ENCODE results near the gene SLIT3. TPM values are rescaled to one million over a fixed set of nuclear protein-coding genes. Genes with fewer than 3 reads are reported as not detected.

Gene SLIT3
- total RNA-seq, 2 experiments from 2014 or later: 0.30 to 0.43 TPM

DNA sequence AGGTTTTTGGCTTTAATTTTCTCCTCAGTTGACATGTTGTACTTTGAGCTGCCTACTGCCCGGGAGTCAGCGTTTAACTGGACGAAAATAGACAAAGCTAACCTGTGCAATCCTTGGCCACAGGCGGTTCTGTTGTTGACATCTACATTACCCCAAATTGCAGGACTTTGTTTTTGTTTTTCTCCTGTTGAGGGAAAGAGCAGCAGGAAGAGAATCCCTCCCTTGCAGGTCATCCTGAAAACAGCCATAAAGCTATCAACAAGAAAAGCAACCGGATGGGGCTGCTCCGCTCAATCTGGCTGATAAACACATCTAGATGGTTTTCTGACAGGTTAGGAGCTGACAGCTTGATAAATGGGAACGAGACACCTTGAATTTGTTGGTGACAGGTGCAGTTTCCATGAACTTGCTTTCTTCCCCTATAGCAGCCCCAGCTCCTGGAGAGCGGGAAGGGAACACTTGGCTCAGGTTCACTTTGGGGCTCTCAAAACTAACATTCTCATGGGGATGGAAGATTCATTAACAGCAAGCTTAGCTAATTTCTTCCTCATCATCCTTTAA, 331.5 kb downstream of the SLIT3 start:
- H3K27ac Mint-ChIP-seq: no peak overlapping the region
- intact Hi-C loops (cut with micrococcal nuclease): no loop called here
- CTCF ChIA-PET: interaction anchor here (1.2 kb wide), 1 partner anchor 18 kb away, joined by 5 read pairs; no protein-coding TSS in a partner anchor
- H3K4me1 Mint-ChIP-seq (ENCODE audit: low read depth): no peaks in the 10 kb centered on the region
- no peak for DNase-seq
- no peaks in the 10 kb centered on the region for H3K36me3 Mint-ChIP-seq (ENCODE audit: low read depth)
- no peak overlapping the region for H3K4me3 Mint-ChIP-seq
- no peaks in the 10 kb centered on the region for H3K9me3 Mint-ChIP-seq
- H3K27me3 Mint-ChIP-seq (ENCODE audit: low read depth): peaks cover 21% of the 10 kb centered on the region

DNA sequence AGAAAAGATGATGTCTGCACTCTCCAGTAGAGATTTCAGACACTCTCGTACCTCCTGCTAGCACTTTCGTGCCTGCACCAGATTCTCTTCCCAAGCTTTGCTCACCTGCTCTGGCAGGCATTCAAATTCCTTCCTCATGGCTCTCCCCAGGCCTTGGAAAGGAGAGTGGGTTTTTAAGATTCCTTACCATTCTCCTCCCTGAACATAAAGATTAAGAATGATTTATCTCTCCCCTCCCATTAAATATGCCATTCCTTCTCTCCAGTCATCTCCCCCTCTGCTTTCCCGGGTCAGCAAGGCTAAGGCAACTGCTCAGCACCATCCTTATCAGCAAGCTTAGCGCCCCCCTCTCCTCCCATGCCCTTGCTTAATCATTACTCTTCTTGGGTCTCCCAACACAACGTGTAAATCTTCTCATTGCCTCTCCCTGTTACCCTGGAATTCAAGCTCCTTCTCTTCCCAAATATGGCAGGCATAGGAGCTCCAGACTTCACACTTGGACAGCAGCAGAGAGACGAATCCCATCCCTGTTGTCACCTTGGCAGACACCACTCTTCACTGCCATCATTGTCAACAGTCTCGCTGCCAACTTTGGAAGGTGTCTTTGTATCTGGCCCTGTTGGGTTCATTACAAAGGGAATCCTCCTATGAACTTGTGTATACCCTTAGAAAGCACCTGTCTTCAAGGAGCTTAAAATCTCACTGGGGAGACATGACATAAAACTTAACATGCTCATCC, 332.9 kb downstream of the SLIT3 start:
- H3K36me3 Mint-ChIP-seq (ENCODE audit: low read depth): no peaks in the 10 kb centered on the region
- no peak overlapping the region for H3K4me3 Mint-ChIP-seq
- no peak overlapping the region for H3K27ac Mint-ChIP-seq
- H3K4me1 Mint-ChIP-seq (ENCODE audit: low read depth): no peaks in the 10 kb centered on the region
- H3K27me3 Mint-ChIP-seq (ENCODE audit: low read depth): peaks cover 13% of the 10 kb centered on the region
- CTCF ChIA-PET: no interaction called here
- intact Hi-C loops (cut with micrococcal nuclease): no loop called here
- no peaks in the 10 kb centered on the region for H3K9me3 Mint-ChIP-seq
- no peak for DNase-seq

DNA sequence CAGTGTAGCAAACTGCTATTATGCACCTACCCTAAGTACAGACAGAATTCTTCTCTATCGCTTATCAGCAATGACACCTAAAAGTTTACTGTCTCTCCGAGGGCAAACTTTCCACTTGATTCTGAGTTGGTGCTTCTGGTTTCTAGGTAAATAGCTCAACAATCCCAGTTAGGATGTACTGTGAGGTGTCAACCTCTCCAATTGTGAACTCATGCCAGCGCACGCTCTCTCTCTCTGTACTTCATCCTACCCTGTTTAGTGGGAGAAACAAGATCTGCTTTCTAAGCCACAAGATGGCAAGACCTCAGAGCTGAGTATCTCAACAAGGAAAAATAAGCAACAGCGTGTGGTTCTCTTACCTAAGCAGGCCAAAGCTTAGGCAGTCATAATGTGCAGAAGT, 335.3 kb downstream of the SLIT3 start:
- Mint-ChIP-seq H3K9me3 (no peaks in the 10 kb centered on the region), H3K27me3 (ENCODE audit: low read depth) (peaks cover 4% of the 10 kb centered on the region), H3K36me3 (ENCODE audit: low read depth) (no peaks in the 10 kb centered on the region), H3K27ac (no peak overlapping the region), H3K4me3 (no peak overlapping the region), H3K4me1 (ENCODE audit: low read depth) (no peaks in the 10 kb centered on the region)
- CTCF ChIA-PET: no interaction called here
- intact Hi-C loops (cut with micrococcal nuclease): no loop called here
- no peak for DNase-seq

DNA sequence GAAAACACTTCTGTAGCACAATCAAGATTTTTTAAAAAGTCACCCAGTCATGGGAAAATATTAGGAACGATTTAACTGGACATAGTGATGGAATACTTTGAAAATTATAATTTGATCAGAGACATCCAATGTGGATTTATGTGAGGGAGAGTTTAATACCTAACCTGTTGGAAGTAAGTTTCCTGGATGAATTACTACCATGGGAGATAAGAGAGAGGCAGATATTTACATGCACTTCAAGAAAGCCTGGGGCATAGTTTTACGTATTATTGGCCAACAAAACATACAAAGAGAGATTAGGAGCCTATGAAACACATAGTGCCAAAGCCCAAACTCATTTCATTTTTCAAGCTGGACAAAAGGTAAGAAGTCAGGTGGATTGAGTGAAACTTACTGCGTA, 336.8 kb downstream of the SLIT3 start:
- Mint-ChIP-seq H3K4me3 (no peak overlapping the region), H3K4me1 (ENCODE audit: low read depth) (no peaks in the 10 kb centered on the region), H3K27ac (no peak overlapping the region), H3K9me3 (no peaks in the 10 kb centered on the region), H3K36me3 (ENCODE audit: low read depth) (no peaks in the 10 kb centered on the region), H3K27me3 (ENCODE audit: low read depth) (peaks cover 2% of the 10 kb centered on the region)
- CTCF ChIA-PET: no interaction called here
- intact Hi-C loops (cut with micrococcal nuclease): no loop called here
- no peak for DNase-seq

DNA sequence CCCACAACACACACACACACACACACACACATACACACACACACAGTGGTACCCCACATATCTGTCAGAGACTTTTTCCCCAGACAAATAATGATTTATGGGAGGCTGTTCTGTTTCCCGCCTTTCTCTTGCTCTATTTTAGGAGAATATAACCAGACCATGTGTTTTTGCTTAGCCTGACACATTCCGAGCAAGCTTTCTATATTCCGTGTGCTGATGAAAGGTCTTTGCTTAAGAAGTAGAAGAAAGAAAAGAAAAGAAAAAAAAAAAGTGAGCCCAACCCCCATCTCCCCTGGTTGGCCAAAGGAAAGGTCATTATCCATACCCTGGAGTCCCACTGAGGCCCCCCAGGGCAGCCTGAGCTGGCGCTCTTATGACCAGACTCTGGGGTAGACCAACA, 338.6 kb downstream of the SLIT3 start:
- no peak for DNase-seq
- no peak overlapping the region for H3K4me3 Mint-ChIP-seq
- no peaks in the 10 kb centered on the region for H3K36me3 Mint-ChIP-seq (ENCODE audit: low read depth)
- no peak overlapping the region for H3K27ac Mint-ChIP-seq
- H3K4me1 Mint-ChIP-seq (ENCODE audit: low read depth): no peaks in the 10 kb centered on the region
- no peaks in the 10 kb centered on the region for H3K9me3 Mint-ChIP-seq
- H3K27me3 Mint-ChIP-seq (ENCODE audit: low read depth): no peaks in the 10 kb centered on the region
- CTCF ChIA-PET: no interaction called here
- intact Hi-C loops (cut with micrococcal nuclease): no loop called here

DNA sequence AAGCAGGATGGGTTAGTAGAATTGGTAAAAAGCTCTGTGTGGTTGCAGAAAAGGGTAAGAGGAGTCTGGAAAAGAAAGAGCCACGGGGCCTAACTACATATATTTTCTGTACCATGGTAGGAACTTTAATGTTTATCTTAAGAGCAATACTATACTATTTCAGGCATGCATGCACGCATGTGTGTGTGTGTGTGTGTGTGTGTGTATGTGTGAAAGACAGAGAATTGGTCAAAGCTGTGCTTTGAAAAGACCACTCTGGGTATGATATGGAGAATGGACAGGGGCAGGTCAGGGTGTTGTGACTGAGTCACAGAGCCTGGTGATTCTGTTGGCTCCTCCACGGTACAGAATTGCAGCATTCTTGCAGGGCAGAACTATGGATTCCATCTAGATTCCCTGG, 339.3 kb downstream of the SLIT3 start:
- Mint-ChIP-seq H3K4me1 (ENCODE audit: low read depth) (no peaks in the 10 kb centered on the region), H3K27ac (no peak overlapping the region), H3K9me3 (no peaks in the 10 kb centered on the region), H3K27me3 (ENCODE audit: low read depth) (no peaks in the 10 kb centered on the region), H3K36me3 (ENCODE audit: low read depth) (no peaks in the 10 kb centered on the region), H3K4me3 (no peak overlapping the region)
- DNase-seq: no peak
- CTCF ChIA-PET: no interaction called here
- intact Hi-C loops (cut with micrococcal nuclease): no loop called here

DNA sequence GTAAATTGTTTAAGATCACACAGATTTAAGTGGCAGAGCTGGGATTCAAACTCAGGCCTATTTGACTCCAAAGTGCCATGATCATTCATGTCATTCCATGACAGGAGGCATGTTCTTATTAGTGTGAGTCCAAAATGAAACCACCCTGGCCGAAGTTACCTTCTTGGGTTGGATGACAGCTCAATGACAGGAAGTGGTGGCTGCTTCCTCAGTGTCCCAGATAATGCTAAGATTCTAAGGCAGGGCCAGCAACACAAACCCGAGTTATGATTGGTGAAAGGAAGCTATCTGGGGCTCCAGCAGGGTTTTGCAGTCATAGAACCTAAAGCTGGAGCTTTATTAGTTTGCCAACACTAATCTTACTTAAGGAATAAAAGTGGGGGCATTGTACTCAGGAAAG, 340.4 kb downstream of the SLIT3 start:
- H3K27me3 Mint-ChIP-seq (ENCODE audit: low read depth): no peaks in the 10 kb centered on the region
- no peaks in the 10 kb centered on the region for H3K9me3 Mint-ChIP-seq
- H3K4me1 Mint-ChIP-seq (ENCODE audit: low read depth): no peaks in the 10 kb centered on the region
- CTCF ChIA-PET: interaction anchor here (1.4 kb wide), 1 partner anchor 27 kb away, joined by 5 read pairs; no protein-coding TSS in a partner anchor
- DNase-seq: no peak
- no peak overlapping the region for H3K27ac Mint-ChIP-seq
- intact Hi-C loops (cut with micrococcal nuclease): no loop called here
- no peak overlapping the region for H3K4me3 Mint-ChIP-seq
- no peaks in the 10 kb centered on the region for H3K36me3 Mint-ChIP-seq (ENCODE audit: low read depth)

DNA sequence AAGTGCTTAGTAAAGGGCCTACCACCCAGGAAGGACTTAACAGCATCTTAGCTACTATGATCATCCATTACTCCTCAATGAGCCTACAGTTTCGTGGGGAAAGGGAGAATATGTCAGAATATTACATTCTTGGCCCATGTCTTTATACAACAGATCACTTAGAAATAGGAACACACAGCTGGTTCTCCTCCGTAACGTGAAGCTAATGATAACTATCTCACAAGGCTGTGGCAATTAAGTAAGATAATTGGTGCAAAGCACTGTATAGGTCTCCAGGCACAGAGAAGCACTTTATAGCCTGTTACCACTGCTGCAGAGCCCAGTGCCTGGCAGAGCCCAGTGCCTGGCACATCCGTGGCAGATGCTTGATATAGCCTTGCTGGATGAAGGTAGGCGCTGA, 347.6 kb downstream of the SLIT3 start:
- intact Hi-C loops (cut with micrococcal nuclease): no loop called here
- Mint-ChIP-seq H3K36me3 (ENCODE audit: low read depth) (no peaks in the 10 kb centered on the region), H3K9me3 (no peaks in the 10 kb centered on the region), H3K4me1 (ENCODE audit: low read depth) (no peaks in the 10 kb centered on the region), H3K27ac (no peak overlapping the region), H3K27me3 (ENCODE audit: low read depth) (no peaks in the 10 kb centered on the region), H3K4me3 (no peak overlapping the region)
- CTCF ChIA-PET: no interaction called here
- no peak for DNase-seq

DNA sequence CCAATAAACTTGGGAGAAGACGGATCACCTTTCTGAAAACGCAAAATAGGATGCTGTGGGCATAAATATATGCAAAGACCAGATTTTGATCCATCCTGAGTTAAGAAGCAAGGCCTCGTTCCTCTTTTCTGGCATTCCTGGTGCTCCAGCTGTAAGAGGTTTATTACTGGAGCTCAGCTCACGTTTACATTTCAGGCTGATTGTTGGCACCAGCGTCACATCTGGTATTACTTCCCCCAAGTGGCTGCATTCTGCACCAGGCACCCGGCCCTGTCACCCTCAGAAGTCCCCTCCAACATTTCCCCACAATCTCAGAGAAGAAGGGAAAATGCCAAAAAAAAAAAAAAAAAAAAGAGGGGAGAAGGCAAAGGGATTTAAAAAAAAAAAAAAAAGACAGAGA, 348.7 kb downstream of the SLIT3 start:
- Mint-ChIP-seq H3K4me1 (ENCODE audit: low read depth) (no peaks in the 10 kb centered on the region), H3K27me3 (ENCODE audit: low read depth) (no peaks in the 10 kb centered on the region), H3K36me3 (ENCODE audit: low read depth) (no peaks in the 10 kb centered on the region), H3K4me3 (no peak overlapping the region), H3K27ac (no peak overlapping the region), H3K9me3 (no peaks in the 10 kb centered on the region)
- intact Hi-C loops (cut with micrococcal nuclease): no loop called here
- CTCF ChIA-PET: no interaction called here
- no peak for DNase-seq

DNA sequence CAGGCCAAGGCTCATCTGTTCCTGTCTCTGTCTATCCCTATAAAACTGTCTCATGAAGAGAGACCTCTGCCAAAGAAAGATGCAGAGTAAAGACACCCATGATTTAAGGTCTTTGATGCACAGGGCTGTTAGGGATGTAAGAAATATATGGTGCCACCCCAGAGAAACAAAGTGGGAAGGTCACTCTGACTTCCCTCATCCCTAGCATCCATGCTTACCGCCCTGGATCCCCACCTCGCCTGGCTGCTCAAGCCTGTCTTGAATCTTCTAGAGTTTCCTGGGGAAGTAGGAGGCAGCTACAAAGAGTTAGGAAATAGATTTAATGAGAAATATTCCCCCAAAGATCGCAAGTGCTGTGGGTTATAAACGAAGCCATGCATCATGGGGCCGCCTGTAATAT, 349.2 kb downstream of the SLIT3 start:
- no peak overlapping the region for H3K4me3 Mint-ChIP-seq
- intact Hi-C loops (cut with micrococcal nuclease): no loop called here
- CTCF ChIA-PET: no interaction called here
- H3K36me3 Mint-ChIP-seq (ENCODE audit: low read depth): no peaks in the 10 kb centered on the region
- DNase-seq: no peak
- no peaks in the 10 kb centered on the region for H3K9me3 Mint-ChIP-seq
- no peaks in the 10 kb centered on the region for H3K27me3 Mint-ChIP-seq (ENCODE audit: low read depth)
- no peak overlapping the region for H3K27ac Mint-ChIP-seq
- no peaks in the 10 kb centered on the region for H3K4me1 Mint-ChIP-seq (ENCODE audit: low read depth)

DNA sequence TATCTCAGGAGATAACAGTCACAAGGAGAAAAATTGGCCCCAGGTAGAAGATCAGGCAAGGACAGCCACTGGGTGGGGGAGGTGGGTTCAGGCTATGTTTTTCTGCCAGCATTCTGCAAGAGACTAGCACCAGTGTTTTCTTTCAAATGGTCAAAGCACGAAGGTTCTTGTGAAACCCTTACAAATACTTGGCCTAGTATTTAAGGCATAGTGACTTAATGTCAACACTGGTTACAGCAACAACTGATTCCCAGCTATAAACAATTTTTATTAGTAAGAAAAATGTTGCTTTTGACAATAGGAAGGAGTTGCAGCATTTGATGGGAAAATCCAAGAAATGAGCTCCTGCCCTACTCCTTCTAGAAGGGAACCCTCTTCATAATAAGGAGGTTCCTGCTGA, 349.6 kb downstream of the SLIT3 start:
- Mint-ChIP-seq H3K27me3 (ENCODE audit: low read depth) (no peaks in the 10 kb centered on the region), H3K9me3 (no peaks in the 10 kb centered on the region), H3K36me3 (ENCODE audit: low read depth) (no peaks in the 10 kb centered on the region), H3K4me3 (no peak overlapping the region), H3K4me1 (ENCODE audit: low read depth) (no peaks in the 10 kb centered on the region), H3K27ac (no peak overlapping the region)
- no peak for DNase-seq
- CTCF ChIA-PET: no interaction called here
- intact Hi-C loops (cut with micrococcal nuclease): no loop called here

DNA sequence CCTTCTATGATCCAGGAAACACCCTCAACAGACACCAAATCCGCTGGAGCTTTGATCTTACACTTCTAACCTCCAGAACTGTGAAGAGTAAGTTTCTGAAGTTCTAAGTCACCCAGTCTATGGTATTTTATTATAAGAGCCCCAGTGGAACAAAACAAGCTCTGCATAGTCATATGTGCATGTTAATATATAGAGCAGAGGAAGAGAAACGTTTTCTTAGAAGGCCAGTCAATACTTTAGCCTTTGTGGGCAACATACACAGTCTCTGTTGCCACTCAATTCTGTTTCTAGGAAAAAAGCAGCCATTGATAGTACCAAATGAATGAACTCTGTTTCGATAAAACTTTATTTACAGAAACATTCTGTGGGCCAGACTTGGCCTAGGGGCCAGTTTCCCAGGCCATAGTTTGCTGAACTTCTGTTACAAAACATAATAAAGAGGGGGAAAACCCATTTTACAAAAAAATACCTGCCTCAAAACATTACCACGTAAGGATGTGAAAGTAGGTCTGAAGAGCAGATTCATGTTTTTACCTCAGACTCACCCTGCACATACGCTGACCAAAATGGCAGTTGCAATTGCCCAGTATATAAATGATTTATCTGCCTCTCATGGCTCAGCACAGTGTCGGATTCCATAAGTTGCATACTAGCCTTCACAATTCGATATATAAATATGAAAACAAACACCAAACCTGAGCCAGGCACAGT, 350.5 kb downstream of the SLIT3 start:
- H3K36me3 Mint-ChIP-seq (ENCODE audit: low read depth): no peaks in the 10 kb centered on the region
- no peak overlapping the region for H3K4me3 Mint-ChIP-seq
- no peak for DNase-seq
- H3K27me3 Mint-ChIP-seq (ENCODE audit: low read depth): no peaks in the 10 kb centered on the region
- CTCF ChIA-PET: interaction anchor here (0.5 to 0.7 kb wide), 2 partner anchors 27 to 37 kb away, joined by 3 to 6 read pairs; no protein-coding TSS in a partner anchor
- no peaks in the 10 kb centered on the region for H3K4me1 Mint-ChIP-seq (ENCODE audit: low read depth)
- no peaks in the 10 kb centered on the region for H3K9me3 Mint-ChIP-seq
- intact Hi-C loops (cut with micrococcal nuclease): no loop called here
- H3K27ac Mint-ChIP-seq: no peak overlapping the region

DNA sequence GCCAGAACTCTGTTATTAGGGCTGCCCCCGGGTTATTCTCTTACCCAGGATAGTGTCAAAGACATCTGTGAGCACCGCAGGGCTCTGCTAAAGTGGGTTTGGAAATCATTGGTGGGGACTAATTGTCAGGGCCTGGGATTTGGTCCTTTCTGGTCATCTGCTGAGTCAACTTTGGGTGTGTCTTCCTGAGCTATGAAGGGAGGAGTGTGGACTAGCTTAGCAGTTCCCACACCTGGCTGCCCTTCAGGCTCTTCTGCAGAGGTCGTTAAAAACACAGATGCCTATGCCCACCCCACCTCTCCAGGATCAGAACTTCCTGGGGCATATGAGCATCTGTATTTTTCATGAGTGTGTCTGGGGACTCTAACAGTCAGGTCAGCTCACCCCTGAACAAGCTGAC, 352.2 kb downstream of the SLIT3 start:
- CTCF ChIA-PET: interaction anchor here (0.6 to 1.6 kb wide), 3 partner anchors 12 to 141 kb away, joined by 3 to 5 read pairs (median 4); no protein-coding TSS in a partner anchor
- Mint-ChIP-seq H3K4me3 (no peak overlapping the region), H3K36me3 (ENCODE audit: low read depth) (no peaks in the 10 kb centered on the region), H3K27ac (no peak overlapping the region), H3K27me3 (ENCODE audit: low read depth) (no peaks in the 10 kb centered on the region), H3K4me1 (ENCODE audit: low read depth) (no peaks in the 10 kb centered on the region), H3K9me3 (no peaks in the 10 kb centered on the region)
- intact Hi-C loops (cut with micrococcal nuclease): loop anchor here (5.0 to 10.0 kb wide), 2 partner anchors 201 to 674 kb away; no protein-coding TSS in a partner anchor
- DNase-seq: no peak

All from activated naive CD4-positive, alpha-beta T cell treated with anti-CD3 and anti-CD28 coated beads for 36 hours (primary cell).